Activated CD8-positive, alpha-beta memory T cell treated with anti-CD3 and anti-CD28 coated beads for 48 hours (primary cell): Measurements from ENCODE around the gene RLN3.
A peak's percentile ranks its signal among the peaks of the same experiment; 100 is the strongest.

ENCODE experiments used
- DNase-seq, 3 experiments: peaks; one replicate each; pipeline ENCODE4 v3.0.0-alpha.2; 2020; ENCODE audit warnings: low read depth in 2 of 3, low spot score in 2 of 3

Gene RLN3

GRCh38 chr19:14054099-14054498 lies 26.2 kb downstream of the RLN3 start:
- no peak for DNase-seq

DNA sequence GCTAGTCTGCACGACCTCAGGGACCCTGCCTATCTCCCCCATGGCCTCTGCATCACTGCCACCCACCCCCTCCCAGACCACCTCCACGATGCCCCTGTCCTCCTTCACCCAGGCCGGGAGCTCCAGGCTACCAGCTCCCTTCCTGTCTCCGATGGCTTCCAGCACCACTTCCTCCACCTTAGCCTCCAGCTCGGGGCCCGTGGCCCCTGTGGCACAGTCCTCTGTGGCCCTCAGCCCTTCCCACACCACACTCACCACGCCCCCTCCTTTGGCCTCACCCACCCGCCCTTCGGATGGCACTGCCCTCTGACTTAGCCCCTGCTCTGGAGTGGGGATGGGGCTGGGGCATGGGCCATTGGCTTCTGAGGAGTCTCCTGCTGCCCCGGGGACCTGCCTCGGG lies 26.8 kb downstream of the RLN3 start:
- no peak for DNase-seq

GRCh38 chr19:14055396-14055795 lies 27.4 kb downstream of the RLN3 start:
- DNase-seq: no peak

GRCh38 chr19:14056069-14056666 lies 28.2 kb downstream of the RLN3 start:
- no peak for DNase-seq

GRCh38 chr19:14056741-14057356 lies 28.9 kb downstream of the RLN3 start:
- no peak for DNase-seq

GRCh38 chr19:14058182-14059092 lies 30.5 kb downstream of the RLN3 start:
- DNase-seq: no peak

DNA sequence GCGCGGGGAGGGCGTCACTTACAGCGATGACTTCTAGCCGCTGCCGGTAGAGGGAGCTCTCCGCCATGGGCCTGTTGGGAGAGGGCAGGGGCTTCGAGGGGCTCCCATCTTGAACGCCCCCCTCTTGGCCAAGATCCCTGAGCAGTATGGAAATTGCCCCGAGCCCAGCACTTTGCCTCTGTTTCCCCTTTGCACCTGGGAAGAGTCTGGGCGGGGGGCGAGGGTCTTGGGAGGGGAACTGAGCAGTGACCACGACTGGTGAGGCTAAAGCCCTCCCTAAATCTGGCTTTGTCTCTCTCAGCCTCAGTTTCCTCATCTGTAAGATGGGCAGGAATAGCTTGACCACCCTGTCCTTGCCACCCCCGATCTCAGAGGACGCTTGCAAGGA lies 31.1 kb downstream of the RLN3 start:
- DNase-seq: peak in 2 of 3 experiments; percentile 39 to 51

DNA sequence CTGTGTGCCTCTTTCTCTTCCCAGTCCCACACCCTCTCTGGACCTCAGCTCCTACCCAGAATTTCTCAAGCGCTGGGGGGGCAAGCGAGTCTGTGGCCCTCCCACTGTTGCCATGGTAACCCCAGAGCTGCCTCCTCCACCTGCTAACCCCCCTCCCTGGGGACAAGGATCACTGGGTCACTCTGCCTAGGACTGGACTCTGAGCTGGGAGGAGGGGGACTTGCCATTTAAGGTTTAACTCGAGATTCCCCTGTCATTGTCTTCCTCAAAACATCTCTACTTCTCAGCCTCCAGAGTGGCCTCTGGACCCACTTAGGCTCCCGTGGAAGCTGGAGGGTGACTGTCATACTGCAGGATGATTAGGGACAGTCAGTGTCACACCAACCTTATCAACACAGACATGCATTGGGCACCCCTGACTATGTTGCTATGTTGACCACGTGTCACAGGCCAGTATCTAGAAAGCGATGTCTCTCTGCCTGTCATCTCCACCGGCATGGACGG lies 31.8 kb downstream of the RLN3 start:
- DNase-seq: no peak

GRCh38 chr19:14061081-14061749 lies 33.3 kb downstream of the RLN3 start:
- no peak for DNase-seq

DNA sequence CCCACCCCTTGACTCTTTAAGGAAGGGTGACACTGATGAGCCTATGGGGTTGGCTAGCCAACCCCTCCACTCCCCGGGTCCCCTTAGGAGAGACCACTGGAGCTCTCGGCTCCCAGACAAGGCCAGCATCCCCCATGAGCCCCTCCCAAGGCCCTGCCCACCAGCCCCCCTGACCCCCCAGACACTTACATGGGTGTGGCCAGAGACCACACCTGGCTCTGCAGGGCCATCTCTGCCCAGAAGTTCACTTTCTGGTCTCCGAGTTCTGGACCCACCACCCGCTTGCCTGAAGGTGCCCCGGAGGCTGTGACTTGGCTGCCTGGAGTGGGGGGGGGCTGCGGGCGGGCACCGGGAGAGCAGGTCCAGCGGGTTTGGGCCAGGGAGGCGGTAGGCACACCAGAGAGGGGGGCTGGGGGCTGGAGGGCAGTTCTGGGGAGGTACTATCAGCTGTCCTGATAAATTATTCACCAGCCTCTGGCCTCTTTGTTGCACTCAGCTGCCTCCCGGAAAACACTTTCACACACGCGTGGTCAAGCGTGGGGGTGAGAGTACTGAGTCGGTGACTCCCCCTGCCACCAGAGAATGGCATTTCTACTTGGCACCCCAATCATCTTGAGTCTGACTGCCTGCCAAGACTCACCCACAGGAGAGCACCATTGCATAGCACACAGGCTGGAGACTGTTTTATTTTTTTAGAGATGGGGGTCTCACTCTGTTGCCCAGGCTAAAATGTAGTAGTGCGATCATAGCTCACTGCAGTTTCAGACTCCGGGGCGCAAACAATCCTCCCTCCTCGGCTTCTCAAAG lies 34.0 kb downstream of the RLN3 start, which contains the start of gene PALM3:
Gene PALM3, minus strand, starts transcription at position 326 of the 807 bp plus-strand sequence. Its CDS starts 96 bp downstream, at position 230.
- no peak for DNase-seq

GRCh38 chr19:14062558-14062855 lies 34.6 kb downstream of the RLN3 start:
- no peak for DNase-seq

GRCh38 chr19:14063105-14063504 lies 35.2 kb downstream of the RLN3 start:
- no peak for DNase-seq

- DNase-seq: no peak
Observed at GRCh38 chr19:14066134-14066533, 38.2 kb downstream of the RLN3 start.

DNA sequence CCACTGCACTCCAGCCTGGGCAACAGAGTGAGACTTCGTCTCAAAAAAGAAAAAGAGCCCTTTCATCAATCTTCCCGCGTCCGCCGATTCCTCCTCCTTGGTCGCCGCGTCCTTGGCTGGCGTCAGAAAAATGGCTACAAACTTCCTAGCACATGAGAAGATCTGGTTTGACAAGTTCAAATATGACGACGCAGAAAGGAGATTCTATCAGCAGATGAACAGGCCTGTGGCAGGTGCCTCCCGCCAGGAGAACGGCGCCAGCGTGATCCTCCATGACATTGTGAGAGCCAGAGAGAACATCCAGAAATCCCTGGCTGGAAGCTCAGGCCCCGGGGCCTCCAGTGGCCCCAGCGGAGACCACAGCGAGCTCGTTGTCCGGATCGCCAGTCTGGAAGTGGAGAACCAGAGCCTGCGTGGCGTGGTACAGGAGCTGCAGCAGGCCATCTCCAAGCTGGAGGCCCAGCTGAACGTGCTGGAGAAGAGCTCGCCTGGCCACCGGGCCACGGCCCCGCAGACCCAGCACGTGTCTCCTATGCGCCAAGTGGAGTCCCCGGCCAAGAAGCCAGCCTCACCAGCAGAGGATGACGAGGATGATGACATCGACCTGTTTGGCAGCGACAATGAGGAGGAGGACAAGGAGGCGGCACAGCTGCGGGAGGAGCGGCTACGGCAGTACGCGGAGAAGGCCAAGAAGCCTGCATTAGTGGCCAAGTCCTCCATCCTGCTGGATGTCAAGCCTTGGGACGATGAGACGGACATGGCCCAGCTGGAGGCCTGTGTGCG lies 42.5 kb downstream of the RLN3 start:
- DNase-seq: no peak

GRCh38 chr19:14072535-14073260 lies 44.8 kb downstream of the RLN3 start, which contains the start of gene MISP3:
Gene MISP3, plus strand, starts transcription at chr19:14072786. Its CDS starts 524 bp downstream, at chr19:14073310.
- peak in 1 of 3 experiments; percentile 29 for DNase-seq

DNA sequence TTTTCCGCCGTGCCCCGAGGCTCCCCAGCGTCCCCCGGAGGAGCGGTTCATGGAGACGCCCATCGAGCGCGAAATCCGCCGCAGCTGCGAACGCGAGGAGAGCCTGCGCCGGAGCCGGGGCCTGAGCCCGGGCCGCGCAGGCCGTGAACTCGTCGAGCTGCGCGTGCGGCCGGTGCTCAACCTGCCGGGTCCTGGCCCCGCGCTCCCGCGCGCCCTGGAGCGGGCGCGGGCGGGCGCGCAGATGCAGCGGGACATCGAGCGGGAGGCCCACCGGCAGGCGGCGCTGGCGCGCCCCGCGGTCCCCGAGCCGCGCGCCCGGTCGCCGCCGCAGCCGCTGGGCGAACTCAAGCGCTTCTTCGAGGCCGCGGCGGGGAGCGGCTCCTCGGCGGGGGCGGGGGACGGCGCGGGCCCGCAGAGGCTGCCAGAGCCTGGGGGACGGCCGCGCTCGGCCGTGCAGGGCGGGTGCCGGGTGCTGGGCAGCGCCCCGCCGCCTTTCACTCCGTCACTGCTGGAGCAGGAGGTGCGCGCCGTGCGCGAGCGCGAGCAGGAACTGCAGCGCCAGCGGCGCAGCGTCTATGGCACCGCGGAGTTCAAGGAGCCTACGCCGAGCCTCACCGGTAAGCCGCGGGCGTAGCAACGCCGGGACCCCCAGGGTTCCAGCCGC lies 45.4 kb downstream of the RLN3 start:
- DNase-seq: peak in 2 of 3 experiments; percentile 62 to 64

DNA sequence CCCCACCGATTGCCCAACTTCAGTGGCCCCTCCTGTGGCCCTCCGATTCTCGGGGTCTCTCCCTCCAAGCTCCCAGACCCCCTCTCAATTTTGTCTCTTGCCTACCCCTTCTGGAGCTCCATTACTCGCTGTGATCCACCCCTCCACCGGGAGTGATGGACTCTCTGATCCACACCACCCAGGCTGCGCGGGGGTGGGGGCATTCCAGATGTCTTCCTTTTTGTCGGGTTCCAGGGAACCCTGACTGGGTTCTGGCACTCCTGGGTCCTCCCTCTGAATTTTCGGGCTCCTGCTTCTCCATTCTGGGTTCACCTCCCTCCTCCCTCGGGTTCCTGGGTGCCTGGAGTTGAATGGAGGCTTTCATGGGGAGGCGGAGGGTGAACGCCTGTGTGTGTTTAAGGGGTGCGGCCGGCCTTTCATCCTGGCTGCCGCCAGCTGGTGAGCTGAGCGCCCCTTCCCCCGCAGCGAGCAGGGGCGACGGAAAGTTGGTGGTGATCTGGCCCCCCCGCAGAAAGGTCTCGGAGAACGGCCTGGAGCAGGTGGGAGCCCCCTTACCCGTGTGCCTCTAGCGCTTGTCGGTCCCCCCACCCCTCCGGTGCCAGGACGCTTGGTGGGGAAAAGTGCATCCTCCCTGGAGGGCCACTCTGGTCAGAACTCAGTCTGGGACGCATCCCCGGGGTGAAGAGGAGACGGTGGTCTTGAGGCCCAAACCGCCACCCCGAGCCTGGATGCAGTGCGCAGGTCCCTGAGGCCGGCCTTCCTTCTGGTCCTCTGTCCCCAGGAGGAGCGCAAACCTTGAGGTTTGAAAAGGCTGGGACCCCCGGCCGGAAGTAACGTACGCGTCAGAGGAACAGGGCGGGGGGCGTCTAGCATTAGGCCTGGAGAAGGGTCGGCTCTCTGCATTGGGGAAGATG lies 46.2 kb downstream of the RLN3 start:
- DNase-seq: peak in 1 of 3 experiments; percentile 37
